NCI-H1105 (cell line): ENCODE measurements around the gene RALGAPA2.
A peak's percentile ranks its signal among the peaks of the same experiment; 100 is the strongest.
"Not testable (repeated sequence)": the region's sequence is repeated elsewhere in the genome, so short reads cannot be mapped to it uniquely, and the experiment has no call there.

Source experiments
- DNase-seq: peaks from one replicate; lab custom pipeline; 2025; lab: John Stamatoyannopoulos, UW

Gene RALGAPA2

DNA sequence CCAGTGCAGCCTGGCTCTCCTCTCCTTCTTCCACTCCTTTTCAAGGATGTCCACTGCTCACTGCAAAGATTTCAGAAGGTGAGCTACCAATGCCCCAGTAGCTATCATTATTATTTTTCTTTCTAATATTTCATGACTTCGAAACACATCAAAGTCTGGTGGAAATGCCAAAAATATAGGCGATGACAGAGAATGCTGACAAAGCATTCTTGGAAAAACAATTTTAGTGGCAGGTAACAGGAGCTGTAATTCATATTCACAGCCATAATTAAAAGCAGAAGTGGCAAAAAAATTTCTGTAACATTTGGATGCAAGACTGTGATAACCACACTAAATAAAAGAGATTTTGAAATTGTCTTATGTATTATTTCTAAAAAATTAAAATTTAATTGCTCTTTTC lies 133.6 kb downstream of the RALGAPA2 start:
- no peak for DNase-seq

GRCh38 chr20:20573797-20574196 lies 138.6 kb downstream of the RALGAPA2 start:
- no peak for DNase-seq

- no peak for DNase-seq
These were observed 141.2 kb downstream of the RALGAPA2 start for GRCh38 chr20:20571068-20571780.

DNA sequence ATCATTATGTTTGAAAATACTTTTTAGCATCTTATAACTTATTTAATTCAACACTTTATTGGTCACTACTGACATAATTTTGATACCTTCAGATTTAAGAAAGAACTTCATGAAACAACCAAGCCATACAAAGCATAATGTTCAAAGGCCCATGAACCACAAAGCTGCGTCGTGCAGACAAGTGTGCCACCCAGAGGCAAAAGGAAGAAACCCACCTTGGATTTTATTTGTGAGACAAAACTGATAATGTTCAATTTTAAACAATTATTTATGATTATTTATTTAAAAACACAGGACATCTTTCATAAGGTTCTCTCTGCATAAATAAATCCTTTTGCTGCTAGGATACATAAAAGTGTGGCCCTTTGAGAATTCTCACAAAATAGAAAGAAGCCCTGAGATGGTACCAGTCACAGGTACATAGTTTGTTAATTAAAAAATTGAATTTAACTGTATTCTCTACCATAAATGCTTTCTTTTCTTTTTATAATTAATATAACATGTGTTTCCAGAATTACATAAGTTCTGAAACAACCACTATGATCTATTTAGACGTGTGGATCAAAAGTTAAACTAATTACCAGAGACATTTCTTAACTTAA lies 143.7 kb downstream of the RALGAPA2 start:
- peak; percentile 72 for DNase-seq

DNA sequence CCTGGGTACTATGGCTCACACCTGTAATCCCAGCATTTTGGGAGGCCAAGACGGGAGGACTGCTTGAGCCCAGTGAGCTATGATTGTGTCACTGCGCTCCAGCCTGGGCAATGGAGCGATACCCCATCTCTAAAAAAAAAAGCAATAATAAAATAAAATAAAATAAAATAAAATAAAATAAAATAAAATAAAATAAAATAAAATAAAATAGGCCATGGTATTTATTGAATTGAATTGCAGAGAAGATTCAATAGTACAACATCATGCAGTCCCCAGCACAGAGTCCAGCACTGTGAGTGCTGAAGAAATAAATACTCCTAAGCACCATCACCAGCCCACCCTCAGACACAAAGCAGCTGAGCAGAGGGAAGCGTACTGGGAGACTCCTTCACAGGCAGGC lies 144.7 kb downstream of the RALGAPA2 start:
- DNase-seq: no peak

DNA sequence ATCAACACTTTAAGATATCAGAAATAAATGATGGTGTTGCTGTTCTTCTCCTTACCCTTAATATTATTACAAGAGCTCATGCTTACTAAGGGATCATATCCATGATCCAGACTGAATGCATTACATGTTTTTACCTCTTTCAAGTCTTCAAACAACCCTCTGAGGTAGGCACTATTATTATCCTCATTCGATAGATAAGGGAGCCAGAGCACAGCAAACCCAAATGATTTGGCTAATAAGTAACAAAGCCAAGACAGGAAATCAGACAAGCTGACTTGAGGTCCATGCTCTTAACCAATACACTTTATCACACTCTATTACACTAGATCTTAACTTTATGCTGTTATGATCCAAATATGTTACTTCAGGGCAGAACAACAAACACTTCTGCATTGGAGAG lies 145.9 kb downstream of the RALGAPA2 start:
- DNase-seq: no peak

DNA sequence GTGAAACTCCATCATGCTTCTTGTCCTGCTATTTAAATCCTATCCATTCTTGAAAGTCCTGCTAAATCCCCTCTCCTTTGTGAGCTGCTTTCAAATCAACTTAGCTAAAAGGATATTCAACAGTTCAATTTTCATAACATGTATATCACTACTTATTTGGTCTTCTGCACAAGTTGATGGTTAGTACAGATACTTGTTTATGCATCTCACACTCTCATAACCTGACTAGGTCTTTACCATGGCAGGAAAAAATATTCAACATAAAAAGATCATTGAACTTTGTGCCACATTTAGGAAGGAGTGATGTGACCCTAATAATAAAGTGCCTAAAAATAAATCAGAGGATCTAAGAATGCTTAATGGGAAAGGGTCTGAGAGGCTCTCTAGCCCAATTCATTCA lies 148.2 kb downstream of the RALGAPA2 start:
- DNase-seq: no peak

DNA sequence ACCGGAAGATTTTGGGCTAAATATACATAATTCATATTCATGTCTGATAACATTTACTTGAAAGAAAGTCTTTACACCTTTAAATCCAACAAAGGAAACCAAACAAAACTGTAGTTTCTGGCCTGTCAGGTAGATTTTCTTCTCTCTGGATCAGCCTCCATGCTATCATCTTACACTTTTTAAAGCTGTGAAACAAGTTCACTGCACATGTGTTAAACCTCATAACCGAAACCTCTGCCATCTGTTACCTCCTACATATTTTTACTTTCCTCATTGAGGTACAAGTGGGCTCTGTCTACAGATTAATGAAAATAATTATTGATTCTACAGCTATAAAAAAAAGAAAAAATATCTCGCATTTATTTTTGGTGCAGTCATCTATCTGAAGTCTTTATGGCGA lies 149.9 kb downstream of the RALGAPA2 start:
- DNase-seq: no peak

DNA sequence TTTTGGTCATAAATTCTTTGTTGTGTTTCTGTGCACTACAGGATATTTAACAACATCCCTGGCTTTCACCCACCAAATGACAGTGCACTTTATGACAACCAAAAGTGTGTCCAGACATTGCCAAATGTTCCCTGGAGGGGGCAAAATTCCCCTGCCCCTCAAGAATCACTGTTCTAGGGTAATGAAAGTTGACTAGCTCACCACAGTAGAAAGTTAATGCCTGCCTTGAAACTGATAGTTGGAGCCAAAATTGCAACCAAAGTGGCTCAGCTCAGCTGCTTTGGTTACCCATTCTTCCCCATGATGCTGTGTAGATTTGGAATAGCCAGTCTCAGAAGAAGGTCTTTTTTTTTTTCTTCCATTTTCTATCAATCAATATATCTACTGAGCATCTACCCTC lies 150.6 kb downstream of the RALGAPA2 start:
- no peak for DNase-seq

DNA sequence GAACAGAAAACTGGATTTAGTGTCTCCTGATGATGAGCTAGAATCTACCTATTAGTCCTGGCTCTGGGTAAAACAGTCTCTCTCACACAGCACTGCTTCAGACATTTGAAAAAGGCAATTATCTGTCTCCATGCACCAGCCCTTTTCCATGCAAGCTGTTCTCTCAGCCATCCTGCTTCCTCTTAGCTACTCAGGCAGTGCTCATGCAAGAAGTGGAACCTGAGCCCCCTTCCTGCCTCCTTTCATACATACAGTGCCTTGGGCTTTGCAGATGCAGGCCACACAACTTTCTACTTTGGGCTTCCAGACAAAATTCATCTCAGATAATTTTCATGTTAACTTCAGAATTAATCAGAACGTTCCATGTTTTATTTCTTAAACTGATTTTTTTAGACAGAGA lies 151.3 kb downstream of the RALGAPA2 start:
- no peak for DNase-seq

- no peak for DNase-seq
These were observed 155.0 kb downstream of the RALGAPA2 start for GRCh38 chr20:20557406-20557805.

- DNase-seq: no peak
These were observed 156.6 kb downstream of the RALGAPA2 start for GRCh38 chr20:20555838-20556237.

- DNase-seq: no peak
These were observed 157.5 kb downstream of the RALGAPA2 start for GRCh38 chr20:20554951-20555350.

GRCh38 chr20:20553541-20553940 lies 158.9 kb downstream of the RALGAPA2 start:
- no peak for DNase-seq

DNA sequence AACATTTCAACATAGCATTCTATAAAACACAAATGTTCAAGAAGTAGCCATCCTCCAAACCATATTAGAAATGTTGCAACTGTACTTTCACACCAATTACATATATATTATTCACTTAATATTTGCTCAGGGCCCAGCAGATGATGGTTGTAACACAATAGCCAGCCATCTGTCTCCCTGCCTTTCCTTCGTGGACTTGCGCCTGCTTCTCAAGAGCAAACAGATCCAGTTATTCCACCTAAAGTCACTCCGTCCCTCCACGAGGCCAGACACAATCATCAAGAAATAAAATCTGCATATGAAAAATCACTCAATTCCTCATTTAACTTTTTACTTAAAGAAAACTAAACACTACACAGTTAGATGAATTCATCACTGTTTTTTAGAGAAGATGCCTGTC lies 160.4 kb downstream of the RALGAPA2 start:
- DNase-seq: peak; percentile 80

- peak; percentile 82 for DNase-seq
These were observed 161.0 kb downstream of the RALGAPA2 start for GRCh38 chr20:20551409-20551808.

GRCh38 chr20:20549704-20550103 lies 162.7 kb downstream of the RALGAPA2 start:
- DNase-seq: no peak

DNA sequence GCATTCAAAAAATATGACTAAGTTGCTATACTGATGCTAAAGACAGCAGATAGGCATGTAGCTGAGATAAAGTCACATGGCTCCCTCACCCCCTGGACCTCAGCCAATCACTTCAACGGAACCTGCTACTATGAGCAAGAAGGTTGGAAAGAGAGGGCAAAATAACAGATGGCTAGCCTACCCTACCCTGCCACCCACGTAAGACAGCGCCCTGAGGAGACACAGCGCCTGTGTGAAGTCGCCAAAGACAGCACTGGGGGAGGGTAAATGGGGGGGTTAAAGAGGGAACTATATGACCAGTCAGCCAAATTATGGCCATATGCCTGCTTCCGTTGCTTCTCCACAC lies 163.2 kb downstream of the RALGAPA2 start:
- DNase-seq: peak; percentile 94

DNA sequence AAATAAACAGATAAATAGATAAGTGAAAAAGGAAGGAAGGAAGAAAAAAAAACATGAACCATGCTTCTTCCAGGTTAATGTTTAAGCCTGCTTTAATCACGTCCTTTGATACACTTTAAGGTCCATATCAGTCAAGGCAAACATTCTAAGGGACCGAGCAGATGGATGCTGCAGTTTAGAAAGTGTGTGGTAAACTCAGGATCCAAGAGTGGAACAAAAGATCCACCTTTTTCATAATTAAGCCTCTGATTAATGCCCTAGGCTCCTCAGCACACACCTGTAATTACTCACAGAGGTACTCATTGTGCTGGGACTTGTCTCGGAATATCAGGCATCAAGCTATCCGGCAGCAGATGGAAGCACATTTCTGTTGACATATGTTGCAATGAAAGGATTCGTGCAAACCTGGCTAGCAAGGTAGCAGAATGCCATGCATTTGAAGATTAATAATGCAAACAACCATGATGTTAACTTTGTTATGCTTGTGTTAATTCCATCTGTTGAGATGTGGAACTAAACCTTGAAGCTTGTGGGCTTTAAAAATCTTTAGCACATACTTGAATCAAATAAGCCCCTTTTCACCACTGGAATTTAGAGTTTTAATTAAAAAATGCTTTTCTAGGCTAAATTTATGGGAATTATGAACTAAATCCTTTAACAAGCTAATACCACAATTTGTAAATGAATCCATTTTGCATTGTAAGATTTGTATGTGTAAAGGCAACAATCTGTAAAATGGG lies 163.7 kb downstream of the RALGAPA2 start:
- DNase-seq: peak; percentile 98

DNA sequence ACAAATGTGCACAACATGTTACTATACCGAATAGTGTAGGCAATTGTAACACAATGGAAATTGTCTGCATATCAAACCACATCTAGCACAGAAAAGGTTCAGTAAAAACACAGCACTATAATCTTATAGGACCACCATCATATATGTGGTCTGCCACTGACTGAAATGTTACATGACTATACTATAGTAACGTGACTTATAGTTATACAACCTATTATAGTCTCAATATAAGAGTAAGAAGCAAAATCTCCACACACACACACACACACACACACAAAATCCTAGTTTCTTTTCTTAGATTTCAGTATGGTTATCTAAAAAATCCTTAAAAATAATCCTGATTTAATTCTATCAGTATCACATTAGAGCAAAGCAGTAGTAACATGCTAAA lies 164.6 kb downstream of the RALGAPA2 start:
- DNase-seq: no peak

DNA sequence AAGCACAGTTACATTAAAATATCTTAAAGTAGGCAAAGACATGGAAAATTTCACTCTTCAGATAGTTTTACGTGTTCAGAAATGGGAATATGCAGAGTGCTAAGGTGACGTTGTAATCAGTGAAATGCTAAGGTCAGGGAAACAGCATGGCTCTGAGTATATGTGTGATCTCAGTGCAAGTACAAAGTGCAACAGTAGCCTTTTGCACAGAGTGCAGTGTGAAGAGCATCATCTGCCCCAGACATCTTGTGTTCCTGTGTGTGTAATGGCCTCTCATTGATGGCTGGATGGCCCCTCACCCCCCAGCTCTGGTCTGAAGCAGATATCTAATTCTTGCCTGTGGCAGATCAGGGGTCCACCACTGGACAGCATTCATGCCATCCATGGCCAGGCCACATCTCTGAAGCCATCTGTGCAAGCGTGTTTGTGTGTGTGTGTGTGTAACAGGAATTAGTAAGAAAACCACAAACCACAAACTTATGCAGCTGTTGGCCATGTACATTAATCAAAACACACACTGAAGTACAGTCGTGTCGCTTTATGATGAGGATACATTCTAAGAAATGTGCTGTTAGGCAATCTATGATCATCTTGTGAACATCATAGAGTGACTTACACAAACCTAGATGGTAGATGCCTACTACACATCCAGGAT lies 165.1 kb downstream of the RALGAPA2 start:
- DNase-seq: no peak

GRCh38 chr20:20546402-20546801 lies 166.0 kb downstream of the RALGAPA2 start:
- DNase-seq: no peak

DNA sequence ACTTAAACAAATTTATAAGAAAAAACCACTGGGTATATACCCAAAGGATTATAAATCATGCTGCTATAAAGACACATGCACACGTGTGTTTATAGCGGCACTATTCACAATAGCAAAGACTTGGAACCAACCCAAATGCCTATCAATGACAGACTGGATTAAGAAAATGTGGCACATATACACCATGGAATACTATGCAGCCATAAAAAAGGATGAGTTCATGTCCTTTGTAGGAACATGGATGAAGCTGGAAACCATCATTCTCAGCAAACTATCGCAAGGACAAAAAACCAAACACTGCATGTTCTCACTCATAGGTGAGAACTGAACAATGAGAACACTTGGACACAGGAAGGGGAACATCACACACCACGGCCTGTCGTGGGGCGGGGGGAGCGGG lies 169.1 kb downstream of the RALGAPA2 start:
- not testable (repeated sequence) for DNase-seq
